Measurements from ENCODE around the gene TRAPPC4.

The TRAPPC4 gene

GRCh38 chr11:119047205-119047604, 28.6 kb downstream of the TRAPPC4 start:
- TF ChIP-seq, protein P1, sequence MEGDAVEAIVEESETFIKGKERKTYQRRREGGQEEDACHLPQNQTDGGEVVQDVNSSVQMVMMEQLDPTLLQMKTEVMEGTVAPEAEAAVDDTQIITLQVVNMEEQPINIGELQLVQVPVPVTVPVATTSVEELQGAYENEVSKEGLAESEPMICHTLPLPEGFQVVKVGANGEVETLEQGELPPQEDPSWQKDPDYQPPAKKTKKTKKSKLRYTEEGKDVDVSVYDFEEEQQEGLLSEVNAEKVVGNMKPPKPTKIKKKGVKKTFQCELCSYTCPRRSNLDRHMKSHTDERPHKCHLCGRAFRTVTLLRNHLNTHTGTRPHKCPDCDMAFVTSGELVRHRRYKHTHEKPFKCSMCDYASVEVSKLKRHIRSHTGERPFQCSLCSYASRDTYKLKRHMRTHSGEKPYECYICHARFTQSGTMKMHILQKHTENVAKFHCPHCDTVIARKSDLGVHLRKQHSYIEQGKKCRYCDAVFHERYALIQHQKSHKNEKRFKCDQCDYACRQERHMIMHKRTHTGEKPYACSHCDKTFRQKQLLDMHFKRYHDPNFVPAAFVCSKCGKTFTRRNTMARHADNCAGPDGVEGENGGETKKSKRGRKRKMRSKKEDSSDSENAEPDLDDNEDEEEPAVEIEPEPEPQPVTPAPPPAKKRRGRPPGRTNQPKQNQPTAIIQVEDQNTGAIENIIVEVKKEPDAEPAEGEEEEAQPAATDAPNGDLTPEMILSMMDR (conservative IDR thresholded peaks at IDR 0.05; ENCODE audit: control insufficient read depth, insufficient read depth, low read depth, low read length), result no peak
- H3K4me3 ChIP-seq (ENCODE audit: control insufficient read depth, low read depth, low read length), result no peak overlapping the region
- no peak for DNase-seq (ENCODE audit: low read depth)

DNA sequence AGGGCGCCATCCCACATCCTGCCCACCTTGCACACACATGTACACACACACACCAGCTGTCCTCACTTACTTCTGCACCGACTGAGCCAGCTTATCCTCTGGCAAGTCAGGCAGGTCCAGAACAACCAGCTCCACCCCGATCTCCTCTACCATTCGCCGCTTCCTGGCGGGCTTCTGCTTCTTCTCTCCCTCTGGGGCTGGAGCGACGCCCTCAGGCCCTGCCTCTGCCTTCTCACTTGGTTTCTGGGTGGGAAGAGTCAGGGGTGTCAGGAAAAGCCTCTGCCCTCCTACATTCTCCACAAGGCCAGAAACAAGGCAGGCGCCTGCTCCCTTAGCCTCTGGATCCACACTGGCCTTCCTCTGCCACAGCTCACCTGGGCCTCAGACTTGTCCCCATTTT, 30.1 kb downstream of the TRAPPC4 start:
- no peak overlapping the region for H3K4me3 ChIP-seq (ENCODE audit: control insufficient read depth, low read depth, low read length)
- DNase-seq (ENCODE audit: low read depth), result no peak
- TF ChIP-seq, protein P1 (conservative IDR thresholded peaks at IDR 0.05; ENCODE audit: control insufficient read depth, insufficient read depth, low read depth, low read length), result no peak

GRCh38 chr11:119049081-119049480, 30.5 kb downstream of the TRAPPC4 start:
- TF ChIP-seq, protein P1 (conservative IDR thresholded peaks at IDR 0.05; ENCODE audit: control insufficient read depth, insufficient read depth, low read depth, low read length), result no peak
- H3K4me3 ChIP-seq (ENCODE audit: control insufficient read depth, low read depth, low read length), result no peak overlapping the region
- DNase-seq (ENCODE audit: low read depth), result no peak

DNA sequence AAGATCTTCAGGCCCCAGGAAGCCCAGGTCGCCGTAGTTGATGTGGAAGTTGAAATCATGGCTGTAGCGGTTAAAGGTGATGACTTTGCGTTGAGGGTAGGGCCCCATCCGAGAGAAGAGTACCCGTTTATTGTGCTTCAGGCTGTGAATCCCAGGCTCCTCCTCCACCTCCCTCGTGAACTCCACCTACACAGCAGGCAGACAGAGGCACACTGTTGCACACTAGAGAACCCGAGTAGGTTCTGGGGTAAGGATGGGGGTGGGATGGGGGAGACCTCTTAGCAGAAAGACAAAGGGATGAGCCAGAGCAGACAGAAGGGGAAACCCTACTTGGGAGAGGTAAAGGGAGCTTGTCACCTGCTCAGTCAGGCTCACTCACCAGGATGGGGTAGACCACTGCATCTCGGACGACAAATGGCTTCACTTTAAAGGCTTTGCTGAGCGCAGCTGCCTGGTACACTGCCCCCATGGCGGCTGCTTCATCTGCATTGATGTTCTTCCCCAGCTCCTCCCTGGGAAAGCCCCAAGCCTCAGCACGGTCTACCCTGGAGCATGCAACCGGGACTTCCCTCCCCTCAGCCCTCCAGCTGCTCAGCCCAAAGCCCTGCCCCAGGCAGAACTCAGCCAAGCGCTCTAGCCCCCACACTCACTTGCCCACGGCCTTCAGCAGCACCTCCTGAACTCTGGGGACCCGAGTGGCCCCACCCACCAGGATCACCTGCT, 33.0 kb downstream of the TRAPPC4 start:
- TF ChIP-seq, protein P1 (conservative IDR thresholded peaks at IDR 0.05; ENCODE audit: control insufficient read depth, insufficient read depth, low read depth, low read length), result no peak
- DNase-seq (ENCODE audit: low read depth), result no peak

GRCh38 chr11:119052163-119052814, 33.7 kb downstream of the TRAPPC4 start:
- TF ChIP-seq, protein P1 (conservative IDR thresholded peaks at IDR 0.05; ENCODE audit: control insufficient read depth, insufficient read depth, low read depth, low read length), result no peak
- H3K4me3 ChIP-seq (ENCODE audit: control insufficient read depth, low read depth, low read length), result no peak overlapping the region
- no peak for DNase-seq (ENCODE audit: low read depth)

More for the DNA sequence above, 33.0 kb downstream of the TRAPPC4 start:
- no peak overlapping the region for H3K4me3 ChIP-seq (ENCODE audit: control insufficient read depth, low read depth, low read length)

DNA sequence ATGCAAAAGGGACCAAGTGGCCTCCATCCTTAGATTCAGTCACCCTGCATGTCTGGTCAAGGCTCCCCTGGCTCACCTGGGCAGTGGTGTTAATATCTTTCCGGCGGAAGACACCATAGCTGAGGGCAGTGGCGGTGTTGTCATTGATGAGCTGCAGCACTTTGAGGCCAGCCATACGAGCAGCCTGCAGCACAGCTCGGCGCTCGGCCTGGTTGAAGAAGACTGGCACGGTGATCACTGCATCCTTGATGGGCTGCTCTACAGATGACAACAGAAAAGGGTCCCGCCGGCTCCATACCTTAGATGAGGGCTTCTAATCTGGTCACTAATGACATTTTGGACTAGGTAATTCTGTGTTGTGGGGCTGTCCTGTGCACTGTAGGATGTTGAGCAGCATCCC, 35.9 kb downstream of the TRAPPC4 start:
- no peak for DNase-seq (ENCODE audit: low read depth)
- TF ChIP-seq, protein P1 (conservative IDR thresholded peaks at IDR 0.05; ENCODE audit: control insufficient read depth, insufficient read depth, low read depth, low read length), result no peak
- no peak overlapping the region for H3K4me3 ChIP-seq (ENCODE audit: control insufficient read depth, low read depth, low read length)
